ENCODE measurements around the gene NUP62.
"Not testable (repeated sequence)": the region's sequence is repeated elsewhere in the genome, so short reads cannot be mapped to it uniquely, and the experiment has no call there.

- not testable (repeated sequence) for TF ChIP-seq POLR2AphosphoS5 (IDR thresholded peaks at IDR 0.05; ENCODE audit: low read depth, low read length); CTCF (IDR thresholded peaks at IDR 0.05); SIN3A (IDR thresholded peaks at IDR 0.05; ENCODE audit: borderline replicate concordance, insufficient read depth, low read depth, low read length)
These were observed 15.3 kb upstream of the NUP62 start for GRCh38 chr19:49944567-49944966.

Data from Panc1 (cell line).